HG03520 (cell line): ENCODE results near the gene PDSS2.
"Not testable (repeated sequence)": the region's sequence is repeated elsewhere in the genome, so short reads cannot be mapped to it uniquely, and the experiment has no call there.

Experiments used
- ATAC-seq: cut with Tn5 transposase; IDR thresholded peaks from one replicate; pipeline ENCODE4 v1.9.1; 2021; ENCODE audit warnings: mild to moderate bottlenecking, moderate library complexity; ENCODE audit not compliant: unreplicated experiment

PDSS2 gene

GRCh38 chr6:107459283-107460082 lies at the start of gene PDSS2:
Gene PDSS2, minus strand, starts transcription at chr6:107459564. Its CDS starts 279 bp downstream, at chr6:107459285.
- ATAC-seq, result peak; percentile 90

- ATAC-seq, result no peak
Measured at GRCh38 chr6:107506145-107506544, 46.8 kb upstream of the PDSS2 start.

GRCh38 chr6:107504270-107505026 lies 45.1 kb upstream of the PDSS2 start:
- ATAC-seq, result no peak

GRCh38 chr6:107496892-107497684 lies 37.7 kb upstream of the PDSS2 start:
- no peak for ATAC-seq

- no peak for ATAC-seq
Measured at GRCh38 chr6:107495971-107496370, 36.6 kb upstream of the PDSS2 start.

- no peak for ATAC-seq
Measured at GRCh38 chr6:107495196-107495643, 35.9 kb upstream of the PDSS2 start.

- no peak for ATAC-seq
Measured at GRCh38 chr6:107493158-107494057, 34.0 kb upstream of the PDSS2 start.

GRCh38 chr6:107491760-107492660 lies 32.6 kb upstream of the PDSS2 start:
- no peak for ATAC-seq

- ATAC-seq, result no peak
Measured at GRCh38 chr6:107491138-107491609, 31.8 kb upstream of the PDSS2 start.

GRCh38 chr6:107490566-107491137 lies 31.3 kb upstream of the PDSS2 start:
- ATAC-seq, result no peak

GRCh38 chr6:107489636-107490565 lies 30.5 kb upstream of the PDSS2 start, which contains the start of gene SOBP:
Gene SOBP, plus strand, starts transcription at chr6:107490117. Its CDS starts 500 bp downstream, at chr6:107490617.
- ATAC-seq, result peak; percentile 40

- no peak for ATAC-seq
Measured at GRCh38 chr6:107488875-107489635, 29.7 kb upstream of the PDSS2 start.

GRCh38 chr6:107488174-107488874 lies 29.0 kb upstream of the PDSS2 start:
- ATAC-seq, result no peak

- ATAC-seq, result no peak
Measured at GRCh38 chr6:107485157-107485556, 25.8 kb upstream of the PDSS2 start.

- no peak for ATAC-seq
Measured at GRCh38 chr6:107479089-107479690, 19.8 kb upstream of the PDSS2 start.

- ATAC-seq, result not testable (repeated sequence)
Measured at GRCh38 chr6:107475826-107476225, 16.5 kb upstream of the PDSS2 start.
